GM18499 (cell line): ENCODE data around the gene JAK2.
"Not testable (repeated sequence)": the region's sequence is repeated elsewhere in the genome, so short reads cannot be mapped to it uniquely, and the experiment has no call there.

Experiments used
- ATAC-seq: cut with Tn5 transposase; IDR thresholded peaks from one replicate; pipeline ENCODE4 v1.9.1; 2021; ENCODE audit warnings: moderate number of reproducible peaks; ENCODE audit not compliant: insufficient read depth, unreplicated experiment

JAK2 gene

DNA sequence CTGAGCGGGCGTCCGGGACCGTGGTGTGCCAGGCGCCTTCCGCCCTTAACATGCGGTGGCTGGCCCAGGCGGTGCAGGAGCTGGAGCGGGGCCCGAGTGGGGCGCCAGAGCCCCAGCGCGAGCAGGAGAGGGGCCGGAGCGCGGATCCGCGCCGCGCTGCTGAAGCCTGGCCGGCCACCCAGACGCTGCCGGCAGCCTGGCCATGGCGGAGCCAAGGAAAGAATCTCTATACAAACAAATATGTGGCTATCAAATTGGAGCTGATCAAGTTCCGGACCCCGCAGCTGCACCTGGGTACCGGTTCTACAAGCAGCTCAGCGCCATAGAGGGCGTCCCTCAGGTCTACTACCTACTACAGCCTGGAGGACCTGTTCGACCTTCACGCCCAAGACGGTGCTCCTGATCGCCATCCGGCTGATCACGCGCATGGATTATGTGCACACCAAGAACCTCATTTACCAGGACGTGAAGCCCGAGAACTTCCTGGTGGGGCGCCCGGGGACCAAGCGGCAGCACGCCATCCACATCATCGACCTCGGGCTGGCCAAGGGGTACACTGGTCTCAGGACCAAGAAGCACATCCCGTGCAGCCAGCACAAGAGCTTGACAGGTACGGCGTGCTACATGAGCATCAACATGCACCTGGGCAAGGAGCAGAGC, 55.8 kb downstream of the JAK2 start:
- no peak for ATAC-seq

DNA sequence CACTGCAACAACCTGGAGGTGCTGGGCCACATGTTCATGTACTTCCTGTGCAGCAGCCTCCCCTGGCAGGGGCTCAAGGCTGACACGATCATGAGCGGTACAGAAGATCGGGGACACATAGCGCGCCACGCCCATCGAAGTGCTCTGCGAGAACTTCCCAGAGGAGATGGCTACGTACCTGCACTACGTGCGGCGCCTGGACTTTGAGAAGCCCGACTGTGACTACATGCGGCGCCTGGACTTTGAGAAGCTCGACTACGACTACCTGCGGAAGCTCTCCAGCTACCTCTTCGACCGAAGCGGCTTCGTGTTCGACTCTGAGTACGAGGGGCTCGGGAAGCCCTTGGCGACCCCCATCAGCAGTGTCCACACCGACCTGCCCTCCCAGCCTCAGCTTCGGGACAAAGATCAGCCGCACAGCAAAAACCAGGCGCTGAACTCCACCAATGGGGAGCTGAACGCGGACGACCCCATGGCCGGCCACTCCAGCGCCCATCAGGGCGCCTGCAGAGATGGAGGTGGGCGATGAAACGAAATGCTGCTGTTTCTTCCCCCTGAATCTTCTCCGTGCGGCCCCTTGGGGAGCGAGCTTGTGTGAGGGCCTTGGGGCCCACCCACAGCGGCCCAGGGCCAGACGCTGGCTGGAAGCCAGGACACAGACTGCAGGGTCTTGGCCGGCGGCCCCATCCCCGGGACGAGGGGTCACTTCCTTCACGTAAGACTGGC, 56.5 kb downstream of the JAK2 start:
- no peak for ATAC-seq

DNA sequence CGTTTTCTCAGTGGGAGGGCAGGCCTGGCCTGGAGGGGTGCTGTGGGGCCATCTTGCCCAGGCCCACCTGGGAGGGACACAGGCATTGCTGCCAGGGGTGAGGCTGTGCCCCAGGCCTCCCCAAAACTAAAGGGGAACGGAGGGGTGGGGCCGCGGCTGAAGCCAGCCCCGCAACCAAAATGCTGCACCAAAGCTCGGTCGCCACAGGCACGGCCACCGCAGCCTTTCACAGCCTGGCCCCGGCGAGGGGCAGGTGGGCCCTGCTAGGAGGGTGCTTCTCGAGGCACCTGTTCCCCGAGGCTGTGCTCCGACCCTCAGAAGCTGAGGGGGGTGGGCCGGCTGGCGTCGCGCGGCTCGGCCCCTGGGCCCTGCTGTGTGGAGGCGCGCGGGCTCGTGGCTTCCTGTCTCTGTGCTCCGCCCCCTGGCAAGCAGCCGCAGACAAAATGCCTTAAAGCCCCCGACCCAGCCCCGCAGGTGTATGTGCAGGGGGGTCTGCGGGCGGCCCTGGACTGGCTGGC, 57.6 kb downstream of the JAK2 start:
- no peak for ATAC-seq

DNA sequence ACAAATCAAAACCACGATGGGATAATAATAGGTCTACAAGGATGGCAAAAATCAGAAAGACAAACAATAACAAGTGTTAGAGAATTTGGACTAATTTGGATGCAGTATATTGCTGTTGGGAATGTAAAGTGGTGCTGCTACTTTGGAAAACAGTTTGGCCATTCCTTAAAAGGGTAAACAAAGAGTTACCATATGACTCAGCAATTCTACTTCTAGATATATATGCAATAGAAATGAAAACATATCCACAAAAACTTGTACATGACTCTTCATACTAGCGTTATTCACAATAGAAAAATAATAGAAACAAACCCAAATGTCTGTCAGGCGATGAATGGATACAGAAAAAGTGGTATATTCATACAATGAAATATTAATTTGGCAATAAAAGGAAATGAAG, 58.3 kb downstream of the JAK2 start:
- ATAC-seq = no peak

DNA sequence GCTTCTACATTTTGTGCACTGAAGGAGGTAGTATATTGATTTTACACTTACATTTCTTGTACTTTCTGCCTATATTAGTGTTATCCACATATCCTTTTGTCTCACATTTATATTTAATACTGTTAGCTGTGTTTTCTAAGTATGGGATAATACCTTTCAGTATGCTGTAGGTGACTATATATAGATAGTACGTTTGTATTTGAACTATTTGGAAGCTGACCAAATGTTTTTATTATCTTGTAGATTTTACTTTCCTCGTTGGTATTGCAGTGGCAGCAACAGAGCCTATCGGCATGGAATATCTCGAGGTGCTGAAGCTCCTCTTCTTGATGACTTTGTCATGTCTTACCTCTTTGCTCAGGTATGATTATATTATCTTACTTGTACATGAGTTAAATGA, 59.1 kb downstream of the JAK2 start:
- ATAC-seq = no peak

DNA sequence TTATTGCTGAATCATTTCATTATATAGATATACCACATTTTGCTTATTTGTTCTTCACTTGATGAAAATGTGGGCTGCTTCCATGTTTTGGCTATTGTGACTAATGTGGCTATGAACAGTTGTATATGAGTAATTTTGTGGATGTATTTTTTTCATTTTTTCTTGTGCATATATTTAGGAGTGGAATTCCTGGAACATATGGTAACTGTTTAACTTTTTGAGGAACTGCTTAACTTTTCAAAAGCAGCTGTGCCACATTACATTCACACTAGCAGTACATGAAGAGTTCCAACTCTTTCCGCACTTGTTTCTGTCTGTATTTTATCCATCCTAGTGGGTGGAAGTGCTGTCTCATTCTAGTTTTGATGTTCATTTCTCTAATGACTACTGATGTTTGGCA, 67.8 kb downstream of the JAK2 start:
- no peak for ATAC-seq

DNA sequence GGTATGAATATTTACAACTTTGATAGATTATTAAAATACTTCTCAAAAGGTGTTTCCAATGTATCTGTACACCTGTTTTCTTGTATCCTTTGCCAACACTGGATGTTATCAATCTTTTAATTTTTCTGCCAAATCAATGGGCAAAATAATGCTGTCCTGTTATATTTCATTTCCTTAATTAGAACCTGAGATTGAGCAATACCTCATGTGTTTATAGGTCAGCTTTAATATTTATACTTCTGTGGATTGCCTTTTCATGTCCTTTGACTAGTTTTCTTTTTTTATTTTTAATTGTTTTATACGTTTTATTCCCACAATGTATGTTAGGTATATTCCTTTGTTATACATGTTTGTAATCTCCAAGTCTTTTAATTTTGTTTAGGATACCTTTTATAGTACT, 77.6 kb downstream of the JAK2 start:
- ATAC-seq = no peak

DNA sequence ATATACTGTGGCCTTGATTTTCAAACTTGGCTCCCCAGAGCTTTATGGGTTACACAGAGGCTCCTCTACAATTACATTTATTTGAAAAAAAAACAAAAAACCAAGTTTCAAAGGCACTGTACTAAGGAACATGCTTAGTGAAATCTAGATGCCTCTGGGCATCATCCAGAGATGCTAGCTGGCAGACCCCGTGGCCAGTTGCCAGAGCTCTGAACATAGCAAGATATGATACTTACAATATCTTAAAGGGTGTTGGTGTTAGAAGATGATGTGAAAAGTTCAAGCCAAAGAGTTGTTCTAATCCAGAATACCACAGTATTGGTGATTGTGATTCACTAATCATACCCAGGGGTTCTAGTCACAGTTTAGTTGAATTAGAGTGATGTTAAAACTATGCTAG, 87.8 kb downstream of the JAK2 start:
- no peak for ATAC-seq

DNA sequence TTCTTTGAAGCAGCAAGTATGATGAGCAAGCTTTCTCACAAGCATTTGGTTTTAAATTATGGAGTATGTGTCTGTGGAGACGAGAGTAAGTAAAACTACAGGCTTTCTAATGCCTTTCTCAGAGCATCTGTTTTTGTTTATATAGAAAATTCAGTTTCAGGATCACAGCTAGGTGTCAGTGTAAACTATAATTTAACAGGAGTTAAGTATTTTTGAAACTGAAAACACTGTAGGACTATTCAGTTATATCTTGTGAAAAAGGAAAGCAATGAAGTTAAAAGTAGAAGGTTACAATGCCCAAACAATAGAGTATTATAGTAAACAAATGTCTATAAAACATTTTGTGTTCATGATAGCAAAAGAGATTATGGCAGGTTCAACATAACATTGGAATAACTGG, 88.6 kb downstream of the JAK2 start:
- ATAC-seq = no peak

DNA sequence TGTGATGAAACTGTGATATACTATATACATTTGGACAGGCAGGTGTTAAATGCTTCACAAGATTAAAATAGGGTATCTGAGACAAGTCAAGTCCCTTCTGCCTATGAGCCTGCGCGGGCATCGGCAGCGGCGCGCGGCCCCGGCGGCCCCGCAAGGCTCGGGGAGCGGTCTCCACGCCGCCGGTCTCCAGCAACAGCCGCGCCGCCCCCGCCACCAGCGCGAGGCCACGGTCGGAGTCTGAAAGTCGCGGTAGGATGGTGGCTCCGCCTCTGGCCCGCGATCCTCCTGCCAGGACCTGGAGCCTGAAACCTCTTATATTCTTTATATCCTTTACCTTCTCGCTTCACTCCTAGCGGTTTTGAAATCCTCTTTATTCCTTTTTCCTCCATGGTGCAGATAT, 100.9 kb downstream of the JAK2 start:
- no peak for ATAC-seq

DNA sequence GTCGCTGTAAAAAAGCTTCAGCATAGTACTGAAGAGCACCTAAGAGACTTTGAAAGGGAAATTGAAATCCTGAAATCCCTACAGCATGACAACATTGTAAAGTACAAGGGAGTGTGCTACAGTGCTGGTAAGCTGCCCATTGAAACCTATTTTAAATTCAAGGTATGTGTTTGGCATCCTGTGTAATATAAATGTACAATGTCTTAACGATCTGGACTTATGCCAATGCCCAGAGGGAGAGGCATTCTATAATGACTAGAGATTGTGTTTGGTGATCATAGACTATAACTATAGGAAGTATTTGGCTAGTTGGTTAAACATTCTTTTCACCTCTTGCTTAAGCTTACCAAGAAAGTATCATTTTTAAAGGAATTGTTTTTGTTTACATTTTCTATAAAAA, 104.7 kb downstream of the JAK2 start:
- ATAC-seq = no peak

DNA sequence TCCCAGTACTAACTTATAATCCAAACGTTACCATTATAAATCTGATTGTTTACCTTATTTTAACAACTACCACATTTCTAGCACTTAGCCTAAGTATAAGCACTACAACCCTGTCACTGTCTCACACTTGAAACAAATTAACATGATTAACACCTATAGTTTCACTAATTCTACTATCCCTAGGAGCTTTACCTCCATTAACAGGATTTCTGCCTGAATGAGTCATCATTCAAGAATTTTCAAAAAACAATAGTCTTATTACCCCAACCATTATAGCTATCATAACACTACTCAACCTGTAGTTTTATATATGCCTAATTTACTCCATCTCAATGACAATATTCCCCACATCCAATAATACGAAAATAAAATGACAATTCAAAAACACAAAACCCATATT, 110.7 kb downstream of the JAK2 start:
- no peak for ATAC-seq

DNA sequence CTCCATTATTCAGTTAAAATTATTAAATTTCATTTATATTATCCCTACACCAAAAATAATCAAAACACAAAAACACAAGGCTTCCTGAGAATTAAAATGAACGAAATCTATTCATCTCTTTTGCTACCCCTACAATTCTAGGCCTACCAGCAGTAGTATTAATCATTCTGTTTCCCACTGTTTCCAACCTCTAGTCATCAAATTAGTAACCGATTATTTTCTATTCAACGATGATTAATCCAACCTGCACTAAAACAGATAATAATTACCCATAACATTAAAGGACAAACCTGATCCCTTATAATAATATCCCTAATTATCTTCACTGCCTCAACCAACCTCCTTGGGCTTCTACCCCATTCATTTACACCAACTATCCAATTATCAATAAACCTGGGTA, 114.4 kb downstream of the JAK2 start:
- ATAC-seq = no peak

DNA sequence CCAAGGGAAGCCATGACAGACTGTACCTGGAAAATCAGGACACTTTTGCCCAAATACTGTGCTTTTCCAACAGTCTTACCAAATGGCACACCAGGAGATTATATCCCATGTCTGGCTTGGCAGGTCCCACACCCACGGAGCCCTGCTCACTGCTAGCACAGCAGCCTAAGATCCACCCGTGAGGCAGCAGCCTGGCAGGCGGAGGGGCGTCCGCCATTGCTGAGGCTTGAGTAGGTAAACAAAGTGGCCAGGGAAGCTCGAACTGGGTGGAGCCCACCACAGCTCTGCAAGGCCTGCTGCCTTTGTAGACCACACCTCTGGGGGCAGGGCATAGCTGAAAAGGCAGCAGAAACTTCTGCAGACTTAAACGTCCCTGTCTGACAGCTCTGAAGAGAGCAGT, 116.1 kb downstream of the JAK2 start:
- not testable (repeated sequence) for ATAC-seq

DNA sequence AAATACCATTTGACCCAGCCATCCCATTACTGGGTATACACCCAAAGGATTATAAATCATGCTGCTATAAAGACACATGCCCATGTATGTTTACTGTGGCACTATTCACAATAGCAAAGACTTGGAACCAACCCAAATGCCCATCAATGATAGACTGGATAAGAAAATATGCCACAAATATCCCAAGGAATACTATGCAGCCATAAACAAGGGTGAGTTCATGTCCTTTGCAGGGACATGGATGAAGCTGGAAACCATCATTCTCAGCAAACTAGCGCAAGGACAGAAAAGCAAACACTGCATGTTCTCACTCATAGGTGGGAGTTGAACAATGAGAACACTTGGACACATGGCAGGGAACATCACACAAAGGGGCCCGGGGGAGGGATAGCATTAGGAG, 121.4 kb downstream of the JAK2 start:
- ATAC-seq = not testable (repeated sequence)

DNA sequence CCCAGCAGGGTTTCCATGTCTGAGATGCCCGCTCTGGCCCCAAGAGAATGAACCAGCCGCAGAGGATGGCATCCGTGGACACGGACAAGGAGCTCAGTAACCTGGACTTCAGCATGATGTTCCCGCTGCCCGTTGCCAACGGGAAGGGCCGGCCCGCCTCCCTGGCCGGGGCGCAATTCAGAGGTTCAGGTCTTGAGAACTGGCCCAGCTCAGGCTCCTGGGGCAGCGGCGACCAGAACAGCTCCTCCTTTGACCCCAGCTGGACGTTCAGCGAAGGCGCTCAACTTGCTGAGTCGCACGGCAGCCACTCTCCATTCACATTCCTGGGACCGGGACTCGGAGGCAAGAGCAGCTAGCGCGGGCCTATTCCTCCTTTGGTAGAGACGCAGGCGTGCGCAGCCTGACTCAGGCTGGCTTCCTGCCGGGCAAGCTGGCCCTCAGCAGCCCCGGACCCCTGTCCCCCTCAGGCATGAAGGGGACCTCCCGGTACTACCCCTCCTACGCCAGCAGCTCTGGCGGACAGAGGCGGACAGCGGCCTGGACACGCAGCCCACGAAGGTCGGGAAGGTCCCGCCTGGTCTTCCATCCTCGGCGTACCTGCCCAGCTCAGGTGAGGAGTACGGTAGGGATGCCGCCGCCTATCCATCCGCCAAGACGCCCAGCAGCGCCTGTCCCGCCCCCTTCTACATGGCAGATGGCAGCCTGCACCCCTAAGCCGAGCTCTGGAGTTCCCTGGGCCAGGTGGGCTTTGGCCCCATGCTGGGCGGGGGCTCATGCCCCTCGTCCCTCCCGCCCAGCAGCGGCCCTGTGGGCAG, 126.0 kb downstream of the JAK2 start:
- no peak for ATAC-seq

DNA sequence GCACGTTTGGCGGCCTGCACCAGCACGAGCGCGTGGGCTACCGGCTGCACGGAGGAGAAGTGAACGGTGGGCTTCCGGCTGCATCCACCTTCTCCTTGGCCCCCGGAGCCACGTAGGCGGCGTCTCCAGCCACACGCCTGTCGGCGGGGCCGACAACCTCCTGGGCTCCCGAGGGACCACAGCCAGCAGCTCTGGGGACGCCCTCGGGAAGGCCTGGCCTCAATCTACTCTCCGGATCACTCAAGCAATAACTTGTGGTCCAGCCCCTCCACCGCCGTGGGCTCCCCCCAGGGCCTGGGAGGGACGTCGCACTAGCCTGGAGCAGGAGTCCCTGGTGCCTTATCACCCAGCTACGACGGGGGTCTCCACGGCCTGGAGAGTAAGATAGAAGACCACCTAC, 126.6 kb downstream of the JAK2 start:
- ATAC-seq = no peak

DNA sequence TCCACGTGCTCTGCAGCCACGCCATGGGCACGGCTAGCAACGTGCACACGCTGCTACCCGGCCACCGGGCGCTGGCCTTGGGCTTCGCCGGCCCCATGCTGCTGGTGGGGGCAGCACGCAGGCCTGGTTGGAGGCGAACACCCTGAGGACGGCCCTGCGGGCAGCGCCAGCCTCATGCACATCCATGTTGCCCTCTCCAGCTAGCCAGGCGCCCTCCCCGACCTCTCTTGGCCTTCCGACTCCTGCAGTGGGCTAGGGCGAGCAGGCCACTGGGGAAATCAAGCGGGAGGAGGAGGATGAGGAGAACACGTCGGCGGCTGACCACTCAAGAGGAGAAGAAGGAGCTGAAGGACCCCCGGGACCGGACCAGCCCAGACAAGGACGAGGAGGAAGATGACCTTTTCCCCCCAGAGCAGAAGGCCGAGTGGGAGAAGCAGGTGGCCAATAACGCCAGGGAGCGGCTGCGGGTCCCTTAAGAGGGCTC, 127.1 kb downstream of the JAK2 start:
- ATAC-seq = no peak

DNA sequence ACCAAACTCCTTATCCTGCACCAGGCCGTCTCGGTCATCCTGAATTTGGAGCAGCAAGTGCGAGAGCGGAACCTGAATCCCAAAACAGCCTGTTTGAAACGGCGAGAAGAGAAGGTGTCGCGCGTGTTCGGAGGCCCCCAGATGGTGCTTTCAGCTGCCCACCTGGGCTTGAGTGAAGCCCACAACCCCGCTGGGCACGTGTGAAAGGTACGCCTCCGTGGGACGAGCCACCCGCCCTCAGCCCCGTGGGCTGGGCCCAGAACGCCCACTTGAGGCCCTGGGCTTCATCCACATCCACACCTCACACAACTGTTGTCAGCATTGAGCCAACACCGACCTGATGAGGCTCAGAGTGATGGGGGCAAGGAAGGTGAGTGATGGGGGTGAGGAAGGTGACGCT, 127.6 kb downstream of the JAK2 start:
- ATAC-seq = no peak

DNA sequence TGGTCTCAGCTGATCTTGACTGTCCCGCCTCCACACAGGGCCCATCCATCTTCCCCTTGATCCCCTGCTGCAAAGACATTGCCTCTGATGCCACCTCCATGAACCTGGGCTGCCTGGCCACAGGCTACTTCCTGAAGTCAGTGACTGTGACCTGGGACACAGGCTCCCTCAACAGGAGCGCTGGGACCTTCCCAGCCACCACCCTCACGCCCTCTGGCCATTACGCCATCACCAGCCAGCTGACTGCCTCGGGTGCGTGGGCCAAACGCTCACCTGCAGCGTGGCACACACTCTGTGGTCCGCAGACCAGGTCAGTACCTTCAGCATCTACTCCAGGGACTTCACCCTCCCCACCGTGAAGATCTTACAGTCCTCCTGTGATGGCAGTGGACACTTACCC, 128.5 kb downstream of the JAK2 start:
- ATAC-seq = no peak
